Activated naive CD4-positive, alpha-beta T cell treated with anti-CD3 and anti-CD28 coated beads for 36 hours (primary cell): ENCODE measurements around the gene SLC13A4. TPM values are rescaled to one million over a fixed set of nuclear protein-coding genes. Genes with fewer than 3 reads are reported as not detected.
"Not testable (repeated sequence)": the region's sequence is repeated elsewhere in the genome, so short reads cannot be mapped to it uniquely, and the experiment has no call there.

Experiments used
- CTCF ChIA-PET: fragments of 350-600 bp; sonication (Branson Sonifier 250); formaldehyde crosslinking; loops from one replicate; lab custom pipeline; 2021; ENCODE audit warnings: antibody characterized with exemption; lab: Charles Lee
- DNase-seq: peaks from one replicate; pipeline ENCODE4 v3.0.0-alpha.2; 2020
- H3K27ac Mint-ChIP-seq: one replicate; pipeline ENCODE4 v1.8.0; 2021; ENCODE audit warnings: mild to moderate bottlenecking, mixed read lengths
- H3K27me3 Mint-ChIP-seq: one replicate; pipeline ENCODE4 v1.8.0; 2021; ENCODE audit warnings: low read depth, mixed read lengths
- H3K36me3 Mint-ChIP-seq: one replicate; pipeline ENCODE4 v1.8.0; 2021; ENCODE audit warnings: low read depth, mixed read lengths
- H3K4me1 Mint-ChIP-seq: one replicate; pipeline ENCODE4 v1.8.0; 2021; ENCODE audit warnings: low read depth, mixed read lengths
- H3K4me3 Mint-ChIP-seq: one replicate; pipeline ENCODE4 v1.8.0; 2021; ENCODE audit warnings: mild to moderate bottlenecking, moderate library complexity, mixed read lengths
- H3K9me3 Mint-ChIP-seq: one replicate; pipeline ENCODE4 v1.8.0; 2021; ENCODE audit warnings: mixed read lengths
- intact Hi-C: fragments of 100-400 bp; cut with micrococcal nuclease; formaldehyde crosslinking; loops from one replicate; pipeline ENCODE4 v1.15.1; 2023
- total RNA-seq, 2 experiments: library from RNA; stranded (reverse); gene quantifications; one replicate each; pipeline ENCODE4 v1.2.3, GENCODE V29; 2021

SLC13A4 gene
- total RNA-seq, 2 experiments from 2014 or later, result not detected

DNA sequence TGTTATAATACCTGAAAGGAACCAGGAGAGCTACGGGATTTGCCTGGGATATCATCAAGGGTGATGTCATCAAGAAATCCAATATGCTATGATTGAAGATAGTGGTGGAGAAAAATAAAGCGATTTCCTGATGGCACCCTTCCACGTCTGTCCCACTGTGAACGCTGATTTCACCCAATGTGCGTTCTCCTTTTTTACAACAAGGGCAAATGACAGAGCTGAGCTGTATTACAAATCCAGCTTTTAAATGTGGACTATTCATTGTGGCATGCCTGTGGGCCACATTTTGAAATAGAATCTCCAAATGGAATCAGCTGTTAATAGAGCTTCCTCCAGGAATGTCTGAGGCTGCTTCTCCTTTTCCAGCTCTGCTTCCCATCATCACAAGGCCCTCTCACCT lies 23.3 kb downstream of the SLC13A4 start:
- H3K4me1 Mint-ChIP-seq, result no peaks in the 10 kb centered on the region
- H3K9me3 Mint-ChIP-seq, result no peaks in the 10 kb centered on the region
- intact Hi-C loops, result no loop called here
- H3K27ac Mint-ChIP-seq, result no peak overlapping the region
- H3K36me3 Mint-ChIP-seq, result no peaks in the 10 kb centered on the region
- DNase-seq, result no peak
- H3K4me3 Mint-ChIP-seq, result no peak overlapping the region
- CTCF ChIA-PET, result interaction anchor here (1.2 to 1.6 kb wide), 5 partner anchors 10 to 430 kb away, joined by 3 to 4 read pairs (median 4); partner anchors contain the start of gene STMP1
- H3K27me3 Mint-ChIP-seq, result no peaks in the 10 kb centered on the region

DNA sequence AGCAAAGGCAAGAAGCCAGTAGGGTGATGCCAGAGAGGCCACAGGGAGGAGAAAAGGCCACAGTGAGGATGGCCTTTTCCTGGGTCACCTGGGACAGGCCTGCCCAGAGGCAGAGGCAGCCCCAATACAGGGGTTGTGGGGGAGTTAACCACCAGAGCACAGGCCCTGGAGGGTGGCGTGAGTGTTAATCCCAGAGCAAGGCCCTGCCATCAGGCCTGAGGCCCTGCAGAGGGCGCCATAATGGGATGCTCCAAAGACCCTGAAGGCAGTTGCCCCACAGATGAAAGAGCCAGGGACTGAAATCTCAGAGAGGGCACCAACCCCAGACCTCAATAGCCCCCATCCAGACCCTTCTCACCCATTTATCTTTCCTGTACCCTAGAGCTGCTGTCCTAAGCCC lies 23.9 kb downstream of the SLC13A4 start:
- DNase-seq, result no peak
- no peaks in the 10 kb centered on the region for H3K27me3 Mint-ChIP-seq
- intact Hi-C loops, result no loop called here
- H3K27ac Mint-ChIP-seq, result no peak overlapping the region
- no peaks in the 10 kb centered on the region for H3K36me3 Mint-ChIP-seq
- no peaks in the 10 kb centered on the region for H3K4me1 Mint-ChIP-seq
- no peak overlapping the region for H3K4me3 Mint-ChIP-seq
- CTCF ChIA-PET, result interaction anchor here (1.2 to 1.4 kb wide), 3 partner anchors 16 to 430 kb away, joined by 3 to 4 read pairs (median 4); partner anchors contain the start of gene STMP1
- no peaks in the 10 kb centered on the region for H3K9me3 Mint-ChIP-seq

DNA sequence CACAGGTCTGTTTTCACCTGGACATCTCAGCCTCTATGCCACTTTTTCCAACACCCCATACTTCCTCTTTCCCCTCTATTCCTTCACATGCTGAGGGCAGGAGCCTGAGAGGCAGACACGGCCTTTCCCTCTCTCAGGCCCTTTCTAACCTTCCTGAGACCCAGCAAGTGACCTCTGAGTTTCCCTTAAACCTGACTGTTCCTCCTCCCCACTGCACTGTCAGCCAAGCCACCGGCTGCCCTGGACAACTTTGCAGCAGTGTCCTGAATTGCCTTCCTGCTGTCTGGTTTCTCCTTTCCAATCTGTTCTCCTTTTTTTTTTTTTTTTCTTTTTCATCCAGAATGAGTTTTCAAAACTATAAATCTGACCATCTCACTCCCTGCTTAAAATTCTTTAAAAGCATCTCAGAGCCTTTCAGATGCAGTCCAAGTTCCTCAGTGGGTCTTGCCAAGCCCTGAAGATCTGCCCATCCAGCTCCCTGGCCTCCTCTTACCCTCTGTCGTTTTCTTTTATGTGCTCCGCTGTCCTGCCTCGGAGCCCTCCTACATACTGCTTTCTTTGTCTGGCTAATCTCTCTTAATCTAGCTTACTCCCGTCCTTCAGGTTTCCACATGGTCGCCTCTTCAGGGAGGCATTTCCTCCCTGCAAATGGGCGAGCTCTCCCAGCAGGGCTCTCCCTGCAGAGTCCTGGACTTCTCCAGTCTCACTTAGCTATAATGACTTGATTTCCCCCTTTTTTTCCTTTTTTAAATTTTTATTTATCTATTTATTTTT lies 30.5 kb downstream of the SLC13A4 start:
- CTCF ChIA-PET, result interaction anchor here (1.1 kb wide), 1 partner anchor 103 kb away, joined by 5 read pairs; no protein-coding TSS in a partner anchor
- Mint-ChIP-seq H3K27ac (no peak overlapping the region), H3K36me3 (no peaks in the 10 kb centered on the region), H3K4me1 (no peaks in the 10 kb centered on the region), H3K4me3 (no peak overlapping the region), H3K27me3 (no peaks in the 10 kb centered on the region), H3K9me3 (no peaks in the 10 kb centered on the region)
- intact Hi-C loops, result no loop called here
- DNase-seq, result no peak

DNA sequence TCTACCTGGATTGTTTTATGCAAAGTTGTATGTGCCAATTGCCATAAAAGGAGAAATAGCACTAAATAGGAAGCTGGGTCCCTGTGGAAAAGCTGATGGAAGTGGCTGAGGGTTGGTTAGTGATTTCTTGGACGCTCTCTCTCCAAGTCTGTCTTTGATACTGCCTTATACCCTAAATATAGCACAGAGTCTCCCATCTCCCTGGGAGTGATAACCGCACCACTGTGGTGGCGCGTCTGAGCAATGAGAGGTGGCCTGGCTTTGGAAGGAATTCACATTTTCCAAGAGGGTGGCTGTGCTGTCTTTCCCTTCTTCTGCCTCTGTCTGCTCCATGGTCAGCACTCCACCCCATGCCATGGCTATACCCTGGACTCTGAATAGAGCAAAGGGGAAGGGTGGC lies 34.4 kb downstream of the SLC13A4 start:
- Mint-ChIP-seq H3K27ac (no peak overlapping the region), H3K9me3 (no peaks in the 10 kb centered on the region), H3K36me3 (peaks cover 4% of the 10 kb centered on the region), H3K27me3 (no peaks in the 10 kb centered on the region), H3K4me1 (no peaks in the 10 kb centered on the region), H3K4me3 (no peak overlapping the region)
- no peak for DNase-seq
- intact Hi-C loops, result no loop called here
- CTCF ChIA-PET, result no interaction called here

DNA sequence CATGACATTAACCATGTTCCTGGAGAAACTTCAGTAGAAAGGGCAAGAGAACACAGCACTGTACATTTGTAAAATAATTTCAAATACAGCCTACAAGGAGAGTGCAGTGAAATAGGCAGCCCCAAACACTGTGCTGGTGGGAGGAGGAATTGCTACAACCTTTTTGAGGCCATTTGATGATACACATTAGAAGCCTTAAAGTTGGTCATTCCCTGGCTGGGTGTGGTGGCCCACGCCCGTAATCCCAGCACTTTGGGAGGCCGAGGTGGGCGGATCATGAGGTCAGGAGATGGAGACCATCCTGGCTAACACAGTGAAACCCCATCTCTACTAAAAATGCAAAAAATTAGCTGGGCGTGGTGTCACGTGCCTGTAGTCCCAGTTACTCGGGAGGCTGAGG lies 35.4 kb downstream of the SLC13A4 start:
- DNase-seq, H3K4me3 Mint-ChIP-seq, CTCF ChIA-PET, H3K4me1 Mint-ChIP-seq, H3K9me3 Mint-ChIP-seq, H3K36me3 Mint-ChIP-seq, intact Hi-C loops, H3K27me3 Mint-ChIP-seq, H3K27ac Mint-ChIP-seq: not testable (repeated sequence)

GRCh38 chr7:135692055-135692454 lies 35.9 kb downstream of the SLC13A4 start:
- Mint-ChIP-seq H3K4me3 (no peak overlapping the region), H3K4me1 (no peaks in the 10 kb centered on the region), H3K27ac (no peak overlapping the region), H3K36me3 (peaks cover 8% of the 10 kb centered on the region), H3K9me3 (no peaks in the 10 kb centered on the region), H3K27me3 (no peaks in the 10 kb centered on the region)
- intact Hi-C loops, result no loop called here
- CTCF ChIA-PET, result no interaction called here
- DNase-seq, result no peak

DNA sequence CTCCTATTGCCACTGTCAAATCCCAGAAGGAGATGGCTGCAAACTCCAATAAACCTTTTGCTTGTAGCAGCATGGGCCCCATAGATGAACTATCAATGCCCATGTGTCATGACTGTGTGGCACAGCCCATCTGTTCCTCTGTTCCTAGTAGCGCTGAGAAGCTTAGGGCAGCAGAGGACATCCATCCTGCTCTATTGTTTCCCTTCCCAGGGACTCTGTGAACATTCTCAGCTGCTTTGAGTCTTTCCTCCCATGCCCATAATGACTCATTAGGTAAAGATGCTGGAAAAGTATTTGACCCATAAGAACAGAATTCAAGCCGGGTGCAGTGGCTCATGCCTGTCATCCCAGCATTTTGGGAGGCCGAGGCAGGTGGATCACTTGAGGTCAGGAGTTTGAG lies 37.4 kb downstream of the SLC13A4 start:
- Mint-ChIP-seq H3K4me3 (no peak overlapping the region), H3K36me3 (peaks cover 9% of the 10 kb centered on the region), H3K9me3 (no peaks in the 10 kb centered on the region), H3K4me1 (no peaks in the 10 kb centered on the region), H3K27me3 (no peaks in the 10 kb centered on the region), H3K27ac (no peak overlapping the region)
- CTCF ChIA-PET, result no interaction called here
- intact Hi-C loops, result no loop called here
- no peak for DNase-seq

DNA sequence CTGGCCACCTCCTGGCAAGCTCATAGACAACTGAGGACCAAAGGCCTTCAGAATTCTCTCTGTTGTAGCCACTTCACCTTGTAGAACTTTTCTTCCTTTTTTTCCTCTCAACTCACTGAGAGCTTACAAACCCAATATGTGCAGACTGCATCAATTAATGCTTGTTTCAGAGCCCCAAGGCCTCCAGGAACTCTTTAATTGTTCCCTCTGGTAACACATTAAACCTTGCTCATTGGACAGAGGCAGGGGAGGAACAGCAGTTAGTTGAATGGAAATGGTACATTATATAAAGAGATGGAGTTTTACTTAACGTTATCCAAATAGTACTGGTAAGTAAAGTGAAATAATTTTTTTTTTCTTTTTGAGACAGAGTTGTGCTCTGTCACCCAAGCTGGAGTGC lies 40.5 kb downstream of the SLC13A4 start:
- no peaks in the 10 kb centered on the region for H3K4me1 Mint-ChIP-seq
- no peaks in the 10 kb centered on the region for H3K9me3 Mint-ChIP-seq
- no peak overlapping the region for H3K27ac Mint-ChIP-seq
- no peaks in the 10 kb centered on the region for H3K27me3 Mint-ChIP-seq
- intact Hi-C loops, result no loop called here
- no peak overlapping the region for H3K4me3 Mint-ChIP-seq
- peaks cover 10% of the 10 kb centered on the region for H3K36me3 Mint-ChIP-seq
- CTCF ChIA-PET, result no interaction called here
- no peak for DNase-seq

GRCh38 chr7:135685306-135686084 lies 42.5 kb downstream of the SLC13A4 start:
- H3K4me3 Mint-ChIP-seq, result no peak overlapping the region
- DNase-seq, result no peak
- CTCF ChIA-PET, result interaction anchor here (0.7 kb wide), 1 partner anchor 26 kb away, joined by 3 read pairs; no protein-coding TSS in a partner anchor
- peaks cover 4% of the 10 kb centered on the region for H3K4me1 Mint-ChIP-seq
- H3K36me3 Mint-ChIP-seq, result peaks cover 10% of the 10 kb centered on the region
- H3K27ac Mint-ChIP-seq, result no peak overlapping the region
- no peaks in the 10 kb centered on the region for H3K9me3 Mint-ChIP-seq
- H3K27me3 Mint-ChIP-seq, result no peaks in the 10 kb centered on the region
- intact Hi-C loops, result no loop called here

DNA sequence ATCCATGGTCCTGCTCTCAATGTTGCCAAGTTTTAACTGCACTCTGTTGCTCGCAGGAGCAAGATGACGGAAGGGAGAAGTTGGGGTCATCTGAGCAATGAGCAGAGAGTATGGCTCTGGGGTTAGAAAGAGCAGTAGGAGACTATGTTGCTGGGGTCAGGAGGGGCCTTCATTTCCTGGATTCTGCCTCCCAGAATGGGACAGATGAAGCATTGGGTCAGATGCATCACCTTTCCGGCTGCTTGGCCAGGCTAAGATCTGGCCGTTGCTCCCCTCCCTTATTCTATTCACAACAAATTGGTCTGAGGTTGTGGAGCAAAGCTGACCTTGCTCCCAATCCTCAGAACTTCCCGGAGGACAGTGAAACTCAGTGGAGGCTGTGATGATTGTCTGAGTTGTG lies 43.3 kb downstream of the SLC13A4 start:
- Mint-ChIP-seq H3K27ac (no peak overlapping the region), H3K9me3 (no peaks in the 10 kb centered on the region), H3K4me1 (peaks cover 6% of the 10 kb centered on the region), H3K36me3 (peaks cover 10% of the 10 kb centered on the region), H3K4me3 (no peak overlapping the region), H3K27me3 (no peaks in the 10 kb centered on the region)
- no peak for DNase-seq
- intact Hi-C loops, result no loop called here
- CTCF ChIA-PET, result interaction anchor here (0.6 kb wide), 1 partner anchor 30 kb away, joined by 3 read pairs; no protein-coding TSS in a partner anchor

GRCh38 chr7:135684136-135684535 lies 43.9 kb downstream of the SLC13A4 start:
- peaks cover 6% of the 10 kb centered on the region for H3K4me1 Mint-ChIP-seq
- no peaks in the 10 kb centered on the region for H3K9me3 Mint-ChIP-seq
- H3K36me3 Mint-ChIP-seq, result peaks cover 8% of the 10 kb centered on the region
- no peak for DNase-seq
- H3K27me3 Mint-ChIP-seq, result no peaks in the 10 kb centered on the region
- intact Hi-C loops, result no loop called here
- H3K4me3 Mint-ChIP-seq, result no peak overlapping the region
- no peak overlapping the region for H3K27ac Mint-ChIP-seq
- CTCF ChIA-PET, result interaction anchor here (0.6 kb wide), 1 partner anchor 29 kb away, joined by 3 read pairs; no protein-coding TSS in a partner anchor

- intact Hi-C loops, result no loop called here
- no peak for DNase-seq
- Mint-ChIP-seq H3K9me3 (no peaks in the 10 kb centered on the region), H3K4me1 (peaks cover 6% of the 10 kb centered on the region), H3K27me3 (no peaks in the 10 kb centered on the region), H3K27ac (no peak overlapping the region), H3K4me3 (no peak overlapping the region), H3K36me3 (peaks cover 9% of the 10 kb centered on the region)
- CTCF ChIA-PET, result interaction anchor here (2.2 kb wide), 1 partner anchor 27 kb away, joined by 8 read pairs; no protein-coding TSS in a partner anchor
Measured at GRCh38 chr7:135683609-135684008, 44.4 kb downstream of the SLC13A4 start.
